Left lung (tissue), 10 donors: ENCODE data around the gene CLEC4A. TPM values are rescaled to one million over a fixed set of nuclear protein-coding genes. Genes with fewer than 3 reads are reported as not detected.
"Not testable (repeated sequence)": the region's sequence is repeated elsewhere in the genome, so short reads cannot be mapped to it uniquely, and the experiment has no call there.

Experiments used
- ATAC-seq: fragments of 200-7000 bp; cut with Tn5 transposase; one replicate; pipeline ENCODE4 v1.9.1; 2020; ENCODE audit warnings: moderate library complexity
- DNase-seq, 4 donors: peaks; one replicate each; pipeline ENCODE4 v3.0.0-alpha.2; 2013 to 2020
- H3K27ac ChIP-seq, 2 donors: fragments of 200-600 bp; sonication (generic) in 1 of 2; one replicate each; pipeline versions ENCODE4 v1.5.0 to v1.8.0; 2020 to 2021
- H3K27me3 ChIP-seq, 2 donors: fragments of 200-600 bp; sonication (generic) in 1 of 2; one replicate each; pipeline versions ENCODE4 v1.5.0 to v1.8.0; 2020 to 2021
- H3K36me3 ChIP-seq, 2 donors: fragments of 200-600 bp; sonication (generic) in 1 of 2; one replicate each; pipeline versions ENCODE4 v1.5.0 to v1.8.0; 2020 to 2021
- H3K4me1 ChIP-seq, 2 donors: fragments of 200-600 bp; one replicate each; pipeline ENCODE4 v1.8.0; 2021
- H3K4me3 ChIP-seq, 2 donors: fragments of 200-600 bp; sonication (generic) in 1 of 2; one replicate each; pipeline versions ENCODE4 v1.5.0 to v1.8.0; 2020 to 2021; ENCODE audit warnings: mild to moderate bottlenecking in 1 of 2
- H3K9me3 ChIP-seq, 2 donors: fragments of 200-600 bp; sonication (generic) in 1 of 2; one replicate each; pipeline versions ENCODE4 v1.5.0 to v1.8.0; 2020 to 2021
- intact Hi-C, 2 donors: fragments of 100-400 bp; cut with DNase I; formaldehyde crosslinking; loops; one replicate each; pipeline versions ENCODE4 v1.11.2 to v1.14.2; 2022
- polyA plus RNA-seq, 6 donors: library from polyadenylated mRNA; unstranded; fragments of 120-200 nt; gene quantifications; one replicate each; pipeline ENCODE4 v1.2.1, GENCODE V29; 2013; ENCODE audit not compliant: insufficient read length in 6 of 6
- total RNA-seq, 2 donors: library from RNA; stranded (reverse); fragmentation: NEBNext Ultra II Directional; extraction: Animal tissue kit (Norgen Biotek cat#: 25700); gene quantifications; one replicate each; pipeline ENCODE4 v1.2.1, GENCODE V29; 2021
- TF ChIP-seq, protein P1 (sequence below), 2 donors: fragments of 200-600 bp; sonication (generic) in 1 of 2; IDR thresholded peaks; one replicate each; pipeline versions ENCODE4 v1.5.0 to v1.8.0; 2021; ENCODE audit warnings: antibody characterized with exemption in 2 of 2
- donor health status: DM: no; HTN: yes; CAD: no.
- donor health status: DM: no; HTN: no; CAD: no.

CLEC4A gene
- total and polyA plus RNA-seq, 8 donors = 2.0 to 21.1 (median 3.2) TPM

DNA sequence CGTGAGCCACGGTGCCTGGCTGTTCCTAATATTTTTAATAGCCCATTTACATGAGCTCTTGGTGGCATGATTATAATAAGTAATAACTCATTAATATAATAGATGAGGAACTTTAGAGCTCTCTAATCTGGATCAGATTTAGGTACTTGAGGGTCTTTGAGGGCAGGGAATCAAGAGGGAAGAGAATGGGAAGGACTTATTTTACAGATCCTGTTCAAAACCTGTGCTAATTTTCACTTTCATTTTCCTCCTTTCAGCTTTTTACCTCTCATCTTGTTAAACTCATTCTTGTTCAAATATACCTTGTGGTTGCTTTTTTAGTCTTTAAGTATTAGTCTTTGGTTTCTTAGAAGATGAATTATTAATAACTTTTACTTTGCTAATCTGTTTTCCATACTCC lies 35.8 kb upstream of the CLEC4A start:
- Histone ChIP-seq H3K9me3 (no peaks in the 10 kb centered on the region), H3K4me1 (peaks cover 6 to 51% of the 10 kb centered on the region in 2 donors), H3K4me3 (no peak overlapping the region), H3K36me3 (peaks cover 0 to 38% of the 10 kb centered on the region in 2 donors), H3K27ac (peak overlapping the region in 1 of 2 donors; percentile 37), H3K27me3 (no peaks in the 10 kb centered on the region)
- DNase-seq (no peak), ATAC-seq (no peak)
- intact Hi-C loops = no loop called here
- TF ChIP-seq, protein P1, sequence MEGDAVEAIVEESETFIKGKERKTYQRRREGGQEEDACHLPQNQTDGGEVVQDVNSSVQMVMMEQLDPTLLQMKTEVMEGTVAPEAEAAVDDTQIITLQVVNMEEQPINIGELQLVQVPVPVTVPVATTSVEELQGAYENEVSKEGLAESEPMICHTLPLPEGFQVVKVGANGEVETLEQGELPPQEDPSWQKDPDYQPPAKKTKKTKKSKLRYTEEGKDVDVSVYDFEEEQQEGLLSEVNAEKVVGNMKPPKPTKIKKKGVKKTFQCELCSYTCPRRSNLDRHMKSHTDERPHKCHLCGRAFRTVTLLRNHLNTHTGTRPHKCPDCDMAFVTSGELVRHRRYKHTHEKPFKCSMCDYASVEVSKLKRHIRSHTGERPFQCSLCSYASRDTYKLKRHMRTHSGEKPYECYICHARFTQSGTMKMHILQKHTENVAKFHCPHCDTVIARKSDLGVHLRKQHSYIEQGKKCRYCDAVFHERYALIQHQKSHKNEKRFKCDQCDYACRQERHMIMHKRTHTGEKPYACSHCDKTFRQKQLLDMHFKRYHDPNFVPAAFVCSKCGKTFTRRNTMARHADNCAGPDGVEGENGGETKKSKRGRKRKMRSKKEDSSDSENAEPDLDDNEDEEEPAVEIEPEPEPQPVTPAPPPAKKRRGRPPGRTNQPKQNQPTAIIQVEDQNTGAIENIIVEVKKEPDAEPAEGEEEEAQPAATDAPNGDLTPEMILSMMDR (IDR thresholded peaks at IDR 0.05) = no peak

DNA sequence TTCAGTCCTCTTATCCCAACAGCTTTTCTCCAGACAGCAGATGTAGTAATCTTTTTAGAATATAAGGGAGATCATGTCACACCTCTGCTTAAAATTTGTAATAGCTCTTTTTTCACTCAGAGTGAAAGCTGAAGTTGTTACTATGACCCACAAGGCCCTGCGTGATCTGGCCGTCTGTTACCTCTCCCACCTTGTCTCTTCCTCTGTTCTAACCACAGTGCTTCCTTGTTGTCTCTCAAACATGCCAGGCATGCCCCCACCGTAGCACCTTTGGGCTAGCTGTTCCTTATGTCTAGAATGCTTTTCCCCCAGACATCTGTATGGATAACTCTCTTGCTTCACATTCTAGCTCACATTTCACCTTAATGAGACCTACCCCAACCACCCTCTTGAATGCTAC lies 34.8 kb upstream of the CLEC4A start:
- H3K4me1 ChIP-seq = peaks cover 0 to 42% of the 10 kb centered on the region in 2 donors
- H3K9me3 ChIP-seq = no peaks in the 10 kb centered on the region
- peak overlapping the region in 1 of 2 donors; percentile 37 for H3K27ac ChIP-seq
- H3K27me3 ChIP-seq = no peaks in the 10 kb centered on the region
- intact Hi-C loops = no loop called here
- peaks cover 0 to 47% of the 10 kb centered on the region in 2 donors for H3K36me3 ChIP-seq
- TF ChIP-seq, protein P1 (IDR thresholded peaks at IDR 0.05) = no peak
- H3K4me3 ChIP-seq = no peak overlapping the region
- DNase-seq (no peak), ATAC-seq (no peak)

DNA sequence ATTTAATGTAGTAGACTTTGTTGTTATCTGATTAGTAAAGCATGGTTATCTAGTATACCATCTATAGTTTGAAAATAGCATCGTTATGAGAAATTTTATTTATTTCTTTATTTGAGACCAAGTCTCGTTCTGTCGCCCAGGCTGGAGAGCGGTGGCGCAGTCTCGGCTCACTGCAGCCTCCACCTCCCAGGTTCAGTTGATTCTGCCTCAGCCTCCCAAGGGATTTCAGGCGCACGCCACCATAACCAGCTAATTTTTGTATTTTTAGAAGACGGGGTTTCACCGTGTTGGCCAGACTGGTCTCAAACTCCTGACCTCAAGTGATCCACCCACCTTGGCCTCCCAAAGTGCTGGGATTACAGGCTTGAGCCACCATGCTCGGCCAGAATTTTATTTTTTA lies 34.1 kb upstream of the CLEC4A start:
- DNase-seq, intact Hi-C loops, H3K4me3 ChIP-seq, H3K27ac ChIP-seq, H3K27me3 ChIP-seq, H3K9me3 ChIP-seq, ATAC-seq: not testable (repeated sequence)
- Histone ChIP-seq H3K4me1 (peaks cover 0 to 35% of the 10 kb centered on the region in 2 donors), H3K36me3 (peaks cover 0 to 55% of the 10 kb centered on the region in 2 donors)

DNA sequence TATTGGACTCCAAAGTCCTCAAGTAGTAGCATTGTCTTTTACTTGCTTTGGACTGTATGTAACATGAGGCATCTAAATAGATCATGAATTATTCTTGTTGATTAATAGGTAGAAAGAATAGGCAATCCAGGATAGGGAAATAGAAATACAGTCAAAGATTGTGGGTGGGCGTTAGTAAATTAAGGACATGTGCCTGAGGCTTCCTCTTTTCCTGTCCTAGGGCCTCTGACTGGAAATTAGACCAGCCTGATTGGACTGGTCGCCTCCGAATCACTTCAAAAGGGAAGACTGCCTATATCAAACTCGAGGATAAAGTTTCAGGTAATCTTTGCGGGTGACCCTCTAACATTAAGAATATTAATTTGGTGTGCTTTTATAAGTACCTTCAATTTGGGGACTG lies 33.7 kb upstream of the CLEC4A start:
- no peak overlapping the region for H3K4me3 ChIP-seq
- TF ChIP-seq, protein P1 (IDR thresholded peaks at IDR 0.05) = no peak
- H3K4me1 ChIP-seq = peaks cover 0 to 31% of the 10 kb centered on the region in 2 donors
- H3K27ac ChIP-seq = no peak overlapping the region
- no peaks in the 10 kb centered on the region for H3K9me3 ChIP-seq
- ATAC-seq (no peak), DNase-seq (no peak)
- H3K36me3 ChIP-seq = peaks cover 0 to 59% of the 10 kb centered on the region in 2 donors
- no peaks in the 10 kb centered on the region for H3K27me3 ChIP-seq
- intact Hi-C loops = no loop called here

DNA sequence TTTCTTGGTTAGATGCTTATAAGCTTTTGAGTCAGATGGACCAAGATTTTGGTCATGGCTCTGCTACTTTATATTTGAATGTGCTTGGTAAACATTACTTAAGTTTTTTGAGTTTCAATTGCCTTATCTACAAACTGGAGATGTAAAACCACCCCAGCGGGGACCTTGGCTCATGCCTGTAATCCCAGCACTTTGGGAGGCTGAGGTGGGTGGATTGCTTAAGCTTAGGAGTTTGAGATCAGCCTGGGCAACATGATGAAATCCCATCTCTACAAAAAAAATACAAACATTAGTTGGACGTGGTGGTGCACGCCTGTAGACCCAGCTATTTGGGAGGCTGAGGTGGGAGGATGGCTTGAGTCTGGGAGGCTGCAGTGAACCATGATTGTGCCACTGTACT lies 30.1 kb upstream of the CLEC4A start:
- no peaks in the 10 kb centered on the region for H3K9me3 ChIP-seq
- ATAC-seq = no peak
- DNase-seq = no peak
- peaks cover 0 to 33% of the 10 kb centered on the region in 2 donors for H3K4me1 ChIP-seq
- H3K4me3 ChIP-seq = no peak overlapping the region
- peaks cover 0 to 92% of the 10 kb centered on the region in 2 donors for H3K36me3 ChIP-seq
- TF ChIP-seq, protein P1 (IDR thresholded peaks at IDR 0.05) = no peak
- no peak overlapping the region for H3K27ac ChIP-seq
- intact Hi-C loops = no loop called here
- H3K27me3 ChIP-seq = no peaks in the 10 kb centered on the region

DNA sequence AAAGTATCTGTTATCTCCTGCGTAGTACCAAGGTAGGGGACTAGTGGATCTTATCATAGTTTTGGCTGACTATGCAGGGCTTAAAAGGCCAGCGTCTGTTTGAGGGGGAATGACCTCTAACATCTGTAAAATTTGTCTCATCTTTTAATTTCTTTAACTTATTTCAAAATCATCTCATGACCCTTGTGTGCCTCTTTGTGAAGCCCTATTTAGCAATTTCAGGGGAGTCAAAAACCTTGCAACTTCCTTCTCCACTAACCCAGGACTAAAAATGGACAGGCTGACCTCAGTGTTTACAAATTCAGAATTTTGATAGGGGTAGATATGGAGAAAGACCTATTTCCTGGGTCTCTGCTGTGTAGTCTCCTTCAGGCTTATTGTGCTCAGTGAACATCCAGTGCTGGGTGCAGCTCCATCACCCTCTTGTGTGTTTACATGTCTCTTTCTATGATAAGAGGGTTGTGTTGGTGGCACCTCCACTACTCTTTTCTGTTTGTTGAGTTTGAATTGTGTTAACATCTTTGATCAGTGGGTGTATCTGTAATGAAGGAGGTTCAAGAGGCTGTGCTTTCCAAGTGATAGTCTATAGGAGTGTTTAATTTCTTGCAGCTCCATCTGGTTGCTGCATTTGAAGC lies 27.0 kb upstream of the CLEC4A start:
- intact Hi-C loops = no loop called here
- no peaks in the 10 kb centered on the region for H3K9me3 ChIP-seq
- H3K27me3 ChIP-seq = no peaks in the 10 kb centered on the region
- peak overlapping the region in 1 of 2 donors; percentile 73 for H3K27ac ChIP-seq
- H3K4me1 ChIP-seq = peaks cover 0 to 18% of the 10 kb centered on the region in 2 donors
- no peak overlapping the region for H3K4me3 ChIP-seq
- DNase-seq = no peak
- H3K36me3 ChIP-seq = peaks cover 0 to 75% of the 10 kb centered on the region in 2 donors
- TF ChIP-seq, protein P1 (IDR thresholded peaks at IDR 0.05) = no peak
- ATAC-seq = peak; percentile 15
